ENCODE results near the gene PRDM16. TPM values are rescaled to one million over a fixed set of nuclear protein-coding genes. Genes with fewer than 3 reads are reported as not detected.

The PRDM16 gene
- total RNA-seq, 1 donor from 2014 or later, result 84.2 TPM

GRCh38 chr1:3462356-3463012, 393.5 kb downstream of the PRDM16 start:
- H3K4me3 ChIP-seq, result no peak overlapping the region
- no peak overlapping the region for H3K27ac ChIP-seq
- no peaks in the 10 kb centered on the region for H3K27me3 ChIP-seq
- H3K9me3 ChIP-seq, result no peaks in the 10 kb centered on the region
- intact Hi-C loops (cut with DNase I), result no loop called here
- no peaks in the 10 kb centered on the region for H3K4me1 ChIP-seq
- no peaks in the 10 kb centered on the region for H3K36me3 ChIP-seq
- TF ChIP-seq CTCF (IDR thresholded peaks at IDR 0.05), result no peak
- no peak for DNase-seq (ENCODE audit: low spot score in 2 of 2)

GRCh38 chr1:3463013-3463385, 394.0 kb downstream of the PRDM16 start:
- Histone ChIP-seq H3K36me3 (no peaks in the 10 kb centered on the region), H3K4me3 (no peak overlapping the region), H3K27ac (no peak overlapping the region), H3K9me3 (no peaks in the 10 kb centered on the region), H3K4me1 (no peaks in the 10 kb centered on the region), H3K27me3 (no peaks in the 10 kb centered on the region)
- no peak for DNase-seq (ENCODE audit: low spot score in 2 of 2)
- intact Hi-C loops (cut with DNase I), result no loop called here
- TF ChIP-seq CTCF (IDR thresholded peaks at IDR 0.05), result no peak

- no peak overlapping the region for H3K4me3 ChIP-seq
- intact Hi-C loops (cut with DNase I), result no loop called here
- no peaks in the 10 kb centered on the region for H3K36me3 ChIP-seq
- TF ChIP-seq CTCF (IDR thresholded peaks at IDR 0.05), result no peak
- no peaks in the 10 kb centered on the region for H3K27me3 ChIP-seq
- H3K4me1 ChIP-seq, result no peaks in the 10 kb centered on the region
- no peaks in the 10 kb centered on the region for H3K9me3 ChIP-seq
- no peak overlapping the region for H3K27ac ChIP-seq
- no peak for DNase-seq (ENCODE audit: low spot score in 2 of 2)
These were observed 394.4 kb downstream of the PRDM16 start for GRCh38 chr1:3463408-3463863.

- no peaks in the 10 kb centered on the region for H3K9me3 ChIP-seq
- TF ChIP-seq CTCF (IDR thresholded peaks at IDR 0.05), result no peak
- intact Hi-C loops (cut with DNase I), result no loop called here
- DNase-seq (ENCODE audit: low spot score in 2 of 2), result no peak
- no peaks in the 10 kb centered on the region for H3K4me1 ChIP-seq
- no peak overlapping the region for H3K4me3 ChIP-seq
- H3K27ac ChIP-seq, result no peak overlapping the region
- no peaks in the 10 kb centered on the region for H3K27me3 ChIP-seq
- H3K36me3 ChIP-seq, result no peaks in the 10 kb centered on the region
These were observed 395.1 kb downstream of the PRDM16 start for GRCh38 chr1:3463891-3464648.

- Histone ChIP-seq H3K36me3 (no peaks in the 10 kb centered on the region), H3K27ac (no peak overlapping the region), H3K27me3 (no peaks in the 10 kb centered on the region), H3K4me3 (no peak overlapping the region), H3K4me1 (no peaks in the 10 kb centered on the region), H3K9me3 (no peaks in the 10 kb centered on the region)
- TF ChIP-seq CTCF (IDR thresholded peaks at IDR 0.05), result no peak
- intact Hi-C loops (cut with DNase I), result no loop called here
- DNase-seq (ENCODE audit: low spot score in 2 of 2), result no peak
These were observed 395.6 kb downstream of the PRDM16 start for GRCh38 chr1:3464649-3465025.

Measured in ascending aorta (tissue), 2 donors.